Trophoblast cell (in vitro differentiated cells and primary cell): ENCODE results near the gene PRKD2.

Experiments used
- DNase-seq, 2 donors: peaks; one replicate each; pipeline ENCODE4 v3.0.0-alpha.2; 2016
- H2AFZ ChIP-seq: 2 replicates; pipeline ENCODE4 v1.6.1; 2013; ENCODE audit warnings: low read length, moderate library complexity, mild to moderate bottlenecking; ENCODE audit not compliant: insufficient read depth, poor library complexity
- H2AK5ac ChIP-seq: 2 replicates; pipeline ENCODE4 v1.6.1; 2013; ENCODE audit warnings: mild to moderate bottlenecking, low read length
- H2BK120ac ChIP-seq: 2 replicates; pipeline ENCODE4 v1.6.1; 2013; ENCODE audit warnings: low read length, mild to moderate bottlenecking, moderate library complexity; ENCODE audit not compliant: insufficient read depth, poor library complexity
- H2BK12ac ChIP-seq: 2 replicates; pipeline ENCODE4 v1.6.1; 2013; ENCODE audit warnings: mild to moderate bottlenecking, low read length, moderate library complexity
- H2BK5ac ChIP-seq: 2 replicates; pipeline ENCODE4 v1.6.1; 2013; ENCODE audit warnings: low read length, low read depth, moderate library complexity, mild to moderate bottlenecking; ENCODE audit not compliant: poor library complexity
- H3K14ac ChIP-seq: 2 replicates; pipeline ENCODE4 v1.6.1; 2013; ENCODE audit warnings: mild to moderate bottlenecking, low read length
- H3K18ac ChIP-seq: 2 replicates; pipeline ENCODE4 v1.6.1; 2013; ENCODE audit warnings: mild to moderate bottlenecking, low read length
- H3K23ac ChIP-seq: 2 replicates; pipeline ENCODE4 v1.6.1; 2013; ENCODE audit warnings: low read length
- H3K27ac ChIP-seq: 2 replicates; pipeline ENCODE4 v1.5.1; 2013; ENCODE audit warnings: low read depth, mild to moderate bottlenecking, inconsistent platforms, low read length, moderate library complexity
- H3K27me3 ChIP-seq: 2 replicates; pipeline ENCODE4 v1.6.1; 2013; ENCODE audit warnings: inconsistent platforms, mild to moderate bottlenecking, low read length, moderate library complexity; ENCODE audit not compliant: insufficient read depth
- H3K36me3 ChIP-seq, 2 experiments: 1 replicate in 1 of 2; 2 replicates in 1 of 2; pipeline ENCODE4 v1.6.1; 2013; ENCODE audit warnings: low read length in 2 of 2, mild to moderate bottlenecking in 2 of 2, moderate library complexity in 1 of 2; ENCODE audit not compliant: insufficient read depth in 2 of 2, control insufficient read depth in 1 of 2
- H3K4ac ChIP-seq: 2 replicates; pipeline ENCODE4 v1.6.1; 2013; ENCODE audit warnings: low read depth, mild to moderate bottlenecking, low read length, moderate library complexity
- H3K4me1 ChIP-seq, 2 experiments: 1 replicate in 1 of 2; 2 replicates in 1 of 2; pipeline ENCODE4 v1.6.1; 2013; ENCODE audit warnings: low read length in 2 of 2, mild to moderate bottlenecking in 2 of 2, moderate library complexity in 1 of 2; ENCODE audit not compliant: insufficient read depth in 2 of 2, control insufficient read depth in 1 of 2
- H3K4me2 ChIP-seq: 2 replicates; pipeline ENCODE4 v1.6.1; 2013; ENCODE audit warnings: inconsistent platforms, mild to moderate bottlenecking, low read length, moderate library complexity
- H3K4me3 ChIP-seq: 2 replicates; pipeline ENCODE4 v1.5.1; 2013; ENCODE audit warnings: mild to moderate bottlenecking, low read depth, low read length, inconsistent platforms
- H3K79me1 ChIP-seq: one replicate; pipeline ENCODE4 v1.6.1; 2013; ENCODE audit warnings: low read length
- H3K79me2 ChIP-seq: 2 replicates; pipeline ENCODE4 v1.6.1; 2013; ENCODE audit warnings: low read length, mild to moderate bottlenecking; ENCODE audit not compliant: control insufficient read depth, insufficient read depth, poor library complexity
- H3K9ac ChIP-seq: 2 replicates; pipeline ENCODE4 v1.6.1; 2013; ENCODE audit warnings: mild to moderate bottlenecking, low read length
- H3K9me3 ChIP-seq: 2 replicates; pipeline ENCODE4 v1.6.1; 2013; ENCODE audit warnings: low read depth, mild to moderate bottlenecking, control low read depth, inconsistent platforms, low read length; ENCODE audit not compliant: insufficient read depth
- H4K12ac ChIP-seq: 2 replicates; pipeline ENCODE4 v1.6.1; 2013; ENCODE audit warnings: low read depth, mild to moderate bottlenecking, low read length, moderate library complexity
- H4K8ac ChIP-seq: 2 replicates; pipeline ENCODE4 v1.6.1; 2013; ENCODE audit warnings: low read depth, mild to moderate bottlenecking, low read length, moderate library complexity
- H4K91ac ChIP-seq: one replicate; pipeline ENCODE4 v1.6.1; 2013; ENCODE audit warnings: low read depth, mild to moderate bottlenecking, low read length, moderate library complexity
- WGBS: extraction: QIAGEN DNeasy Blood & Tissue Kit; methylation state at CpG from one replicate; pipeline ENCODE4 v1.1.7; 2013; ENCODE audit warnings: missing lambda C conversion rate; ENCODE audit not compliant: insufficient read length, insufficient coverage; ENCODE audit errors: extremely low coverage; 5-methylcytosine and 5-hydroxymethylcytosine counted together

The PRKD2 gene

DNA sequence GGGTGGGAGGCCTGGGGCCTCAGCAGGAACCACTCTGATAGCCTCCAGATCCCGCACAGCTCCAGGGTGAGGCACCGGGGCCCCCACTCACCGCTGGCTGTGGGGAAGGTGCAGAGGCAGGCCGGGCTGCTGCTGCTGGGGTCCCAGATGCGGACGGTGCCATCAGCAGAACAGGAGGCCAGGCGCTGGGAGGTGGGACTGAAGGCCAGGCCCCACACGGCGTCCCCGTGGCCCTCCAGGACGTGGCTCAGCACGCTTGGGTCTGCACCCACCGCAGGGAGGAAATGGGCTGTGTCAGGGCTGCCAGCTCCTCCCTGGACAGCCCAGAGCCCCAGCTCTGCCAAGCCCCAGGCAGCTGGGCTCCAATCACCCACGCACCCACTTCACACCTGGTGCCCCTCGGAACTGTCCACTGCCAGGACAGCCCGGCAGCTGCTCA is 6.1 kb upstream of the PRKD2 start:
- no peak overlapping the region for H2AK5ac ChIP-seq
- H3K9ac ChIP-seq, result no peak overlapping the region
- H4K12ac ChIP-seq, result no peak overlapping the region

DNA sequence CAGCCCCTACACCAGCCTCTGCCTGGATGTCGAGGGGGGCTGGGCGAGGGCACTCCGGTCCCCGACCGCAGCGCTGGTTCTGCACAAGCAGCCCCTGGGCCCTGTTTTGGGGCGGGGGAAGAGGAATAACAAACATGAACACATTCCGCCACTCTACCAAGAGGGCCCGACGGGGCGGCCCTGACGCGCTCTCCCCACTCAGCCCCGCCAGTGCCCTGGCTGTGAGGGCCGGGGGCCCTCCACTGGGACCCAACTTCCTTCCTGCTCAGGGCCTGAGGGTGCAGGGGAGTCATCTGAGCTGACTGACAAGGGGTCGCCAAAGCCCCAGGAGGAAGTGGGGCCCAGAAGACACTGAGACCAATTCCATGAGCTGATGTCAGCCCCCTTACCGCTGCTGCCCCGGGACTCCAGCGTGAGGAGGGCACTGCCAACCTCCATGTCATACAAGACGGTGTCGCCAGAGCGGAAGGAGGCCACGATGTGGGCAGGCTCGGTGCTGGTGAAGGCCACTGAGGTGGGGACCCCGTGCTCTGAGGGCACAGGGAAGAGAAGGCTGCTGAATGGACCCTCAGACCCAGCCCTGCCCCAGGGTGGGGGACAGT is 5.6 kb upstream of the PRKD2 start:
- Histone ChIP-seq H3K9ac (no peak overlapping the region), H4K91ac (no peak overlapping the region), H3K4ac (no peak overlapping the region), H2AK5ac (no peak overlapping the region), H3K4me2 (no peak overlapping the region), H4K8ac (no peak overlapping the region), H3K27ac (no peak overlapping the region), H2BK12ac (no peak overlapping the region), H3K9me3 (no peaks in the 10 kb centered on the region), H2AFZ (no peak overlapping the region), H3K79me1 (peaks cover 5% of the 10 kb centered on the region), H3K23ac (no peak overlapping the region), H4K12ac (no peak overlapping the region), H3K79me2 (no peaks in the 10 kb centered on the region), H3K36me3 (peaks cover 88 to 90% of the 10 kb centered on the region in 2 experiments), H2BK5ac (no peak overlapping the region), H3K18ac (no peak overlapping the region), H3K4me3 (no peak overlapping the region), H2BK120ac (no peak overlapping the region), H3K27me3 (no peaks in the 10 kb centered on the region), H3K4me1 (peaks cover 0 to 4% of the 10 kb centered on the region in 2 experiments), H3K14ac (no peak overlapping the region)
- WGBS, result no CpG with 5 or more reads among the region's 25 CpGs
- DNase-seq, result no peak

More for the DNA sequence above, 6.1 kb upstream of the PRKD2 start:
- Histone ChIP-seq H4K8ac (no peak overlapping the region), H3K27ac (no peak overlapping the region), H3K18ac (no peak overlapping the region), H3K27me3 (no peaks in the 10 kb centered on the region), H3K23ac (no peak overlapping the region), H3K79me1 (peaks cover 2% of the 10 kb centered on the region), H3K4me2 (no peak overlapping the region), H2BK120ac (no peak overlapping the region), H3K14ac (no peak overlapping the region), H3K79me2 (no peaks in the 10 kb centered on the region), H3K4ac (no peak overlapping the region), H4K91ac (no peak overlapping the region), H2BK12ac (no peak overlapping the region), H2AFZ (no peak overlapping the region), H3K4me3 (no peak overlapping the region), H3K9me3 (no peaks in the 10 kb centered on the region), H2BK5ac (no peak overlapping the region), H3K4me1 (no peaks in the 10 kb centered on the region), H3K36me3 (peaks cover 91 to 95% of the 10 kb centered on the region in 2 experiments)
- WGBS, result no CpG with 5 or more reads among the region's 16 CpGs
- DNase-seq, result no peak

DNA sequence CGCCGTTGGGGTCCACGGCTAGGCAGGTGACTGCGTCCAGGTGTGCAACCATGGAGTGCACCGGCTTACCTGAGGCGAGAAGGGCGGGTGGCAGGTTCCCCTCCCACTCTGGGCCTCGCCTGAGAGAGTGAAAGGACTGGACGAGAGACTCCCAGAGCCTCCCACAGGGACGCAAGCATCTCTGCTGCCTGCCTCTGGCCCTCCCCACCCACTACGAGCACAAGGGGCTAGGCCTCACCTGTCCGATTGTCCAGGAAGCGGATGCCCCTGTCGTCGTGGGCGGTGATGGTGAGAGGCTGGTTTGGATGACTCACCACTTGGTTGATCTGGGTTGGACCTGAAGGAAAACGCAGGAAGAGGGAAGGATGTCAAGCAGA is 5.1 kb upstream of the PRKD2 start:
- no CpG with 5 or more reads among the region's 17 CpGs for WGBS
- no peak overlapping the region for H2BK5ac ChIP-seq
- no peak overlapping the region for H3K14ac ChIP-seq
- H3K4ac ChIP-seq, result no peak overlapping the region
- no peak overlapping the region for H3K18ac ChIP-seq
- H3K27me3 ChIP-seq, result no peaks in the 10 kb centered on the region
- DNase-seq, result peak in 1 of 2 donors; percentile 32
- no peak overlapping the region for H3K27ac ChIP-seq
- H3K23ac ChIP-seq, result no peak overlapping the region
- H3K79me1 ChIP-seq, result peaks cover 9% of the 10 kb centered on the region
- H2AK5ac ChIP-seq, result no peak overlapping the region
- H4K12ac ChIP-seq, result no peak overlapping the region
- H2BK120ac ChIP-seq, result no peak overlapping the region
- H4K91ac ChIP-seq, result no peak overlapping the region
- H3K4me1 ChIP-seq, result peaks cover 0 to 6% of the 10 kb centered on the region in 2 experiments
- H3K9ac ChIP-seq, result no peak overlapping the region
- no peak overlapping the region for H2AFZ ChIP-seq
- H4K8ac ChIP-seq, result no peak overlapping the region
- peaks cover 83 to 84% of the 10 kb centered on the region in 2 experiments for H3K36me3 ChIP-seq
- H3K4me3 ChIP-seq, result no peak overlapping the region
- H2BK12ac ChIP-seq, result no peak overlapping the region
- H3K79me2 ChIP-seq, result peaks cover 3% of the 10 kb centered on the region
- no peaks in the 10 kb centered on the region for H3K9me3 ChIP-seq
- no peak overlapping the region for H3K4me2 ChIP-seq

DNA sequence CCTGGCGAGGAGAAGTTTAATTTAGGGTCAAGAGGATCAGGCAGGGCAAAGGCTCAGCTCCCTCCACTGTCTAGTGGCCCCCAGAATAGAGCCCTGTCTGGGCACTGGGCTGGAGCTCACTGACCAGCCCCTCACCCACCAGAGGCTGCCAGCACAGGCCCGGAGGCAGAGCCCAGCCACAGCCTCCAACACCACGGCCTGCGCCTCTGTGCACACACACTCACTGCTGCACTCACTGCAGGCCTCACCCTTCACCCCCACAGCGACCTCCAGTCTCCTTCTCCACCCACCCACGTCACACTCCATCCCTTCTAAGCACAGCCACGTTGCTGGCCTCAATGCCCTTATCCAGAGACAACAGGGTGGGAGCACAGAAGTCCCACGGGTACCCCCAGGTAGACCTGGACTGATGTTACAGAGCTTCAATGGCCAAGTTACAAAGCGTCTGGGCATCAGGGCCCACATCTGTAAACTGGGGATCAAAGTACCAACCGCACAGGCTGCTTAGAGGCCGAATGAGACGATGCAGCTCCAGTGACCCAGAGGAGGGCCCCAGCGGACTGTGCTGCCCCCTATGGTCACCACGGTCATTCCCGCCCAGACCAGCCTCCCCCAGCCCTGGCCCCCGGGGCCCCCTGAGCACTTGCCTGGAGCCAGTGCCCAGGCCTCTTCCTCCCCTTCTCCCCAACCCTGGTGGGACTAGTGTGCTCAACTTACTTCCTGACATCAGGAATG is 4.5 kb upstream of the PRKD2 start:
- H3K9me3 ChIP-seq, result no peaks in the 10 kb centered on the region
- H4K8ac ChIP-seq, result no peak overlapping the region
- H3K4me2 ChIP-seq, result no peak overlapping the region
- no peak overlapping the region for H3K9ac ChIP-seq
- no peaks in the 10 kb centered on the region for H3K27me3 ChIP-seq
- peak overlapping the region; percentile 47 for H3K27ac ChIP-seq
- no peak overlapping the region for H2AFZ ChIP-seq
- no peak overlapping the region for H2BK5ac ChIP-seq
- no peak overlapping the region for H3K18ac ChIP-seq
- peaks cover 6% of the 10 kb centered on the region for H3K79me2 ChIP-seq
- no peak overlapping the region for H3K23ac ChIP-seq
- H3K79me1 ChIP-seq, result peaks cover 12% of the 10 kb centered on the region
- no peak overlapping the region for H3K14ac ChIP-seq
- H4K91ac ChIP-seq, result no peak overlapping the region
- DNase-seq, result no peak
- no peak overlapping the region for H2BK120ac ChIP-seq
- no peak overlapping the region for H2BK12ac ChIP-seq
- H3K4me1 ChIP-seq, result peaks cover 0 to 6% of the 10 kb centered on the region in 2 experiments
- no peak overlapping the region for H4K12ac ChIP-seq
- no peak overlapping the region for H3K4me3 ChIP-seq
- WGBS, result no CpG with 5 or more reads among the region's 16 CpGs
- H3K4ac ChIP-seq, result no peak overlapping the region
- H2AK5ac ChIP-seq, result no peak overlapping the region
- peaks cover 78 to 79% of the 10 kb centered on the region in 2 experiments for H3K36me3 ChIP-seq
